ENCODE results near the gene USH2A. TPM values are rescaled to one million over a fixed set of nuclear protein-coding genes. Genes with fewer than 3 reads are reported as not detected.

The USH2A gene
- polyA plus RNA-seq, 3 donors, result not detected

GRCh38 chr1:216248628-216249027, 174.6 kb downstream of the USH2A start:
- no CpG with 5 or more reads among the region's 3 CpGs for whole genome bisulfite sequencing (ENCODE audit: insufficient coverage)
- H3K4me1 Mint-ChIP-seq, result no peaks in the 10 kb centered on the region
- no peak overlapping the region for H3K4me3 ChIP-seq (replicated peaks in 1 of 3; ENCODE audit: low read depth in 2 of 3, low read length in 3 of 3)
- no peaks in the 10 kb centered on the region for H3K9me3 ChIP-seq (replicated peaks in 1 of 2; ENCODE audit: control insufficient read depth in 1 of 2, insufficient read depth in 1 of 2, low read length in 2 of 2)
- H3K9me3 Mint-ChIP-seq, result peaks cover 0 to 4% (median 0%) of the 10 kb centered on the region in 7 donors
- no peak for DNase-seq
- no peak overlapping the region for H3K27ac ChIP-seq (ENCODE audit: low read depth in 1 of 2, low read length in 2 of 2)
- H3K4me1 ChIP-seq (ENCODE audit: control insufficient read depth in 1 of 2, insufficient read depth in 2 of 2, low read length in 2 of 2), result no peaks in the 10 kb centered on the region
- H2AFZ ChIP-seq (ENCODE audit: insufficient read depth, low read depth, low read length, poor library complexity, severe bottlenecking), result no peak overlapping the region
- H3K27me3 Mint-ChIP-seq (ENCODE audit: low read depth in 3 of 3), result no peaks in the 10 kb centered on the region
- H3K27ac Mint-ChIP-seq, result no peak overlapping the region
- no peaks in the 10 kb centered on the region for H3K36me3 ChIP-seq (replicated peaks in 1 of 2; ENCODE audit: control insufficient read depth in 1 of 2, insufficient read depth in 2 of 2, low read length in 2 of 2)
- no peak overlapping the region for H3K4me2 ChIP-seq (replicated peaks; ENCODE audit: extremely low read depth, low read length, poor library complexity, severe bottlenecking)
- H4K20me1 ChIP-seq (ENCODE audit: insufficient read depth, low read length), result no peaks in the 10 kb centered on the region
- TF ChIP-seq, protein P1, sequence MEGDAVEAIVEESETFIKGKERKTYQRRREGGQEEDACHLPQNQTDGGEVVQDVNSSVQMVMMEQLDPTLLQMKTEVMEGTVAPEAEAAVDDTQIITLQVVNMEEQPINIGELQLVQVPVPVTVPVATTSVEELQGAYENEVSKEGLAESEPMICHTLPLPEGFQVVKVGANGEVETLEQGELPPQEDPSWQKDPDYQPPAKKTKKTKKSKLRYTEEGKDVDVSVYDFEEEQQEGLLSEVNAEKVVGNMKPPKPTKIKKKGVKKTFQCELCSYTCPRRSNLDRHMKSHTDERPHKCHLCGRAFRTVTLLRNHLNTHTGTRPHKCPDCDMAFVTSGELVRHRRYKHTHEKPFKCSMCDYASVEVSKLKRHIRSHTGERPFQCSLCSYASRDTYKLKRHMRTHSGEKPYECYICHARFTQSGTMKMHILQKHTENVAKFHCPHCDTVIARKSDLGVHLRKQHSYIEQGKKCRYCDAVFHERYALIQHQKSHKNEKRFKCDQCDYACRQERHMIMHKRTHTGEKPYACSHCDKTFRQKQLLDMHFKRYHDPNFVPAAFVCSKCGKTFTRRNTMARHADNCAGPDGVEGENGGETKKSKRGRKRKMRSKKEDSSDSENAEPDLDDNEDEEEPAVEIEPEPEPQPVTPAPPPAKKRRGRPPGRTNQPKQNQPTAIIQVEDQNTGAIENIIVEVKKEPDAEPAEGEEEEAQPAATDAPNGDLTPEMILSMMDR (IDR thresholded peaks at IDR 0.05), result no peak
- no peak overlapping the region for H3K9ac ChIP-seq (ENCODE audit: insufficient read depth, low read length, poor library complexity, severe bottlenecking)
- H3K36me3 Mint-ChIP-seq, result no peaks in the 10 kb centered on the region
- H3K27me3 ChIP-seq (ENCODE audit: control insufficient read depth in 2 of 2, insufficient read depth in 2 of 2, low read length in 2 of 2), result no peaks in the 10 kb centered on the region
- H3K4me3 Mint-ChIP-seq, result no peak overlapping the region
- intact Hi-C loops (cut with micrococcal nuclease), result no loop called here
- H3K79me2 ChIP-seq (ENCODE audit: insufficient read depth, low read length), result no peaks in the 10 kb centered on the region

- H3K27ac ChIP-seq (ENCODE audit: low read depth in 1 of 2, low read length in 2 of 2), result no peak overlapping the region
- TF ChIP-seq, protein P1 (IDR thresholded peaks at IDR 0.05), result no peak
- H3K4me1 ChIP-seq (ENCODE audit: control insufficient read depth in 1 of 2, insufficient read depth in 2 of 2, low read length in 2 of 2), result no peaks in the 10 kb centered on the region
- no peak for DNase-seq
- peaks cover 0 to under 1% (median 0%) of the 10 kb centered on the region in 7 donors for H3K9me3 Mint-ChIP-seq
- intact Hi-C loops (cut with micrococcal nuclease), result no loop called here
- H2AFZ ChIP-seq (ENCODE audit: insufficient read depth, low read depth, low read length, poor library complexity, severe bottlenecking), result no peak overlapping the region
- no peaks in the 10 kb centered on the region for H3K27me3 Mint-ChIP-seq (ENCODE audit: low read depth in 3 of 3)
- no peak overlapping the region for H3K27ac Mint-ChIP-seq
- no peak overlapping the region for H3K9ac ChIP-seq (ENCODE audit: insufficient read depth, low read length, poor library complexity, severe bottlenecking)
- H3K4me1 Mint-ChIP-seq, result no peaks in the 10 kb centered on the region
- H3K9me3 ChIP-seq (replicated peaks in 1 of 2; ENCODE audit: control insufficient read depth in 1 of 2, insufficient read depth in 1 of 2, low read length in 2 of 2), result no peaks in the 10 kb centered on the region
- H3K4me3 ChIP-seq (replicated peaks in 1 of 3; ENCODE audit: low read depth in 2 of 3, low read length in 3 of 3), result no peak overlapping the region
- H4K20me1 ChIP-seq (ENCODE audit: insufficient read depth, low read length), result no peaks in the 10 kb centered on the region
- H3K79me2 ChIP-seq (ENCODE audit: insufficient read depth, low read length), result no peaks in the 10 kb centered on the region
- no peaks in the 10 kb centered on the region for H3K27me3 ChIP-seq (ENCODE audit: control insufficient read depth in 2 of 2, insufficient read depth in 2 of 2, low read length in 2 of 2)
- H3K4me3 Mint-ChIP-seq, result no peak overlapping the region
- no peaks in the 10 kb centered on the region for H3K36me3 Mint-ChIP-seq
- WGBS (ENCODE audit: insufficient coverage), result no CpG with 5 or more reads among the region's 1 CpG
- H3K36me3 ChIP-seq (replicated peaks in 1 of 2; ENCODE audit: control insufficient read depth in 1 of 2, insufficient read depth in 2 of 2, low read length in 2 of 2), result no peaks in the 10 kb centered on the region
- no peak overlapping the region for H3K4me2 ChIP-seq (replicated peaks; ENCODE audit: extremely low read depth, low read length, poor library complexity, severe bottlenecking)
Measured at GRCh38 chr1:216247937-216248336, 175.3 kb downstream of the USH2A start.
